SK-N-SH (cell line): ENCODE measurements around the gene LTBP1. TPM values are rescaled to one million over a fixed set of nuclear protein-coding genes. Genes with fewer than 3 reads are reported as not detected.

Experiments used
- CTCF ChIA-PET: fragments of 300-600, 350-600 bp; formaldehyde crosslinking; extraction: SDS; loops from one replicate; lab custom pipeline; 2021; lab: Yijun Ruan, JAX
- POLR2A ChIA-PET: fragments of 350-600 bp; sonication (Branson Sonifier 250); formaldehyde crosslinking; extraction: SDS; loops from one replicate; lab custom pipeline; 2020; ENCODE audit warnings: antibody characterized with exemption, inconsistent platforms; lab: Yijun Ruan, JAX
- DNase-seq: peaks from one replicate; pipeline ENCODE4 v3.0.0; 2012
- H2AFZ ChIP-seq: fragments of 200-600 bp; sonication (generic); 2 replicates; pipeline ENCODE4 v1.8.1; 2016; ENCODE audit warnings: antibody characterized with exemption, mild to moderate bottlenecking, low read depth
- H3F3A ChIP-seq: fragments of 200-600 bp; sonication (generic); replicated peaks from 2 replicates; pipeline ENCODE3; 2016; ENCODE audit warnings: antibody characterized with exemption, mild to moderate bottlenecking; ENCODE audit not compliant: insufficient read depth
- H3K27ac ChIP-seq, 2 experiments: fragments of 200-500 bp in 1 of 2; fragments of 200-600 bp in 1 of 2; sonication (Bioruptor generic) in 1 of 2; sonication (generic), shearing (Covaris generic) in 1 of 2; 2 replicates each; pipeline versions ENCODE4 v1.5.1 to v1.6.1; 2014 to 2016; ENCODE audit warnings: low read depth in 2 of 2, inconsistent platforms in 1 of 2, low read length in 1 of 2, mild to moderate bottlenecking in 1 of 2, mixed read lengths in 1 of 2
- H3K27me3 ChIP-seq: fragments of 200-600 bp; sonication (generic), shearing (Covaris generic); 2 replicates; pipeline ENCODE4 v1.6.1; 2016; ENCODE audit warnings: mixed run types; ENCODE audit not compliant: insufficient read depth
- H3K36me3 ChIP-seq, 2 experiments: fragments of 200-500 bp in 1 of 2; fragments of 200-600 bp in 1 of 2; sonication (Bioruptor generic) in 1 of 2; sonication (generic) in 1 of 2; replicated peaks in 1 of 2; 2 replicates each; pipeline versions ENCODE3 to v1.5.1; 2014 to 2016; ENCODE audit warnings: low read length in 1 of 2, mild to moderate bottlenecking in 1 of 2; ENCODE audit not compliant: insufficient read depth in 2 of 2, control insufficient read depth in 1 of 2
- H3K4me1 ChIP-seq, 2 experiments: fragments of 200-500 bp in 1 of 2; fragments of 200-600 bp in 1 of 2; sonication (Bioruptor generic) in 1 of 2; sonication (generic), shearing (Covaris generic) in 1 of 2; 2 replicates each; pipeline versions ENCODE4 v1.5.1 to v1.6.1; 2014 to 2016; ENCODE audit warnings: low read depth in 1 of 2, low read length in 1 of 2, mixed run types in 1 of 2; ENCODE audit not compliant: insufficient read depth in 2 of 2, control insufficient read depth in 1 of 2
- H3K4me2 ChIP-seq: fragments of 200-600 bp; sonication (generic), shearing (Covaris generic); 2 replicates; pipeline ENCODE4 v1.6.1; 2017; ENCODE audit warnings: mixed run types
- H3K4me3 ChIP-seq, 2 experiments: fragments of 200-500 bp in 1 of 2; fragments of 200-600 bp in 1 of 2; sonication (Bioruptor generic) in 1 of 2; sonication (generic), shearing (Covaris generic) in 1 of 2; 2 replicates each; pipeline versions ENCODE4 v1.5.1 to v1.8.1; 2014 to 2016; ENCODE audit warnings: low read depth in 2 of 2, inconsistent platforms in 1 of 2, low read length in 1 of 2, mild to moderate bottlenecking in 1 of 2, mixed read lengths in 1 of 2, moderate library complexity in 1 of 2
- H3K79me2 ChIP-seq: fragments of 200-600 bp; sonication (generic); 2 replicates; pipeline ENCODE4 v1.8.1; 2017; ENCODE audit warnings: mild to moderate bottlenecking; ENCODE audit not compliant: insufficient read depth
- H3K9ac ChIP-seq: fragments of 200-600 bp; sonication (generic); 2 replicates; pipeline ENCODE4 v1.6.1; 2017; ENCODE audit warnings: mixed run types
- H3K9me2 ChIP-seq: fragments of 200-600 bp; sonication (generic); 2 replicates; pipeline ENCODE4 v1.6.1; 2017; ENCODE audit warnings: mixed run types
- H3K9me3 ChIP-seq: fragments of 200-600 bp; sonication (generic); 2 replicates; pipeline ENCODE4 v1.6.1; 2017; ENCODE audit warnings: mixed run types, mild to moderate bottlenecking, moderate library complexity
- H4K20me1 ChIP-seq: fragments of 200-600 bp; sonication (generic); 2 replicates; pipeline ENCODE4 v1.6.1; 2017; ENCODE audit warnings: mild to moderate bottlenecking, mixed run types; ENCODE audit not compliant: insufficient read depth
- ELF1 ChIP-seq: IDR thresholded peaks from 2 replicates; pipeline ENCODE4 v1.4.0; 2012
- EZH2phosphoT487 ChIP-seq: fragments of 200-600 bp; sonication (generic); IDR thresholded peaks from 2 replicates; pipeline ENCODE4 v1.6.1; 2017; ENCODE audit warnings: low read depth, mixed run types, mild to moderate bottlenecking, antibody characterized with exemption, moderate library complexity, borderline replicate concordance
- FOSL2 ChIP-seq: IDR thresholded peaks from 2 replicates; pipeline ENCODE4 v1.4.0; 2012; ENCODE audit warnings: low read depth, mild to moderate bottlenecking, moderate library complexity, borderline replicate concordance
- FOXJ3 ChIP-seq: sonication (generic); formaldehyde crosslinking; IDR thresholded peaks from 2 replicates; pipeline ENCODE4 v1.5.1; 2020; ENCODE audit warnings: mild to moderate bottlenecking, missing genetic modification reagents
- FOXM1 ChIP-seq: IDR thresholded peaks from 2 replicates; pipeline ENCODE4 v1.4.0; 2012; ENCODE audit warnings: low read depth, mild to moderate bottlenecking
- GABPA ChIP-seq: IDR thresholded peaks from 2 replicates; pipeline ENCODE4 v1.4.0; 2012; ENCODE audit warnings: low read depth, mild to moderate bottlenecking
- GATA2 ChIP-seq: sonication (generic); formaldehyde crosslinking; IDR thresholded peaks from 2 replicates; pipeline ENCODE4 v1.5.0; 2020; ENCODE audit warnings: mild to moderate bottlenecking, missing genetic modification reagents
- MEF2A ChIP-seq: IDR thresholded peaks from 2 replicates; pipeline ENCODE4 v1.4.0; 2012; ENCODE audit warnings: low read depth, borderline replicate concordance
- NFIC ChIP-seq: IDR thresholded peaks from 2 replicates; pipeline ENCODE4 v1.4.0; 2012; ENCODE audit warnings: borderline replicate concordance
- POLR2AphosphoS5 ChIP-seq: IDR thresholded peaks from 2 replicates; pipeline ENCODE4 v1.6.1; 2012; ENCODE audit warnings: low read depth, low read length
- RAD21 ChIP-seq: IDR thresholded peaks from 2 replicates; pipeline ENCODE4 v1.6.1; 2012; ENCODE audit warnings: mild to moderate bottlenecking, low read length
- RCOR1 ChIP-seq: fragments of 150-350 bp; IDR thresholded peaks from 2 replicates; pipeline ENCODE4 v1.6.1; 2017; ENCODE audit warnings: antibody characterized with exemption, low read length
- RFX5 ChIP-seq: IDR thresholded peaks from 2 replicates; pipeline ENCODE4 v1.6.1; 2012; ENCODE audit warnings: mild to moderate bottlenecking, improper control_type of control experiment, low read length
- SMC3 ChIP-seq: IDR thresholded peaks from 2 replicates; pipeline ENCODE4 v1.6.1; 2012; ENCODE audit warnings: low read depth, low read length, improper control_type of control experiment
- TCF12 ChIP-seq: IDR thresholded peaks from 2 replicates; pipeline ENCODE4 v1.4.0; 2012
- TEAD4 ChIP-seq: IDR thresholded peaks from 2 replicates; pipeline ENCODE4 v1.4.0; 2012; ENCODE audit warnings: mild to moderate bottlenecking, borderline replicate concordance; ENCODE audit not compliant: insufficient read depth
- WGBS: methylation state at CpG from one replicate; pipeline ENCODE4 v1.1.6; 2017; ENCODE audit warnings: low lambda C conversion rate; 5-methylcytosine and 5-hydroxymethylcytosine counted together
- polyA plus RNA-seq, 3 experiments: library from polyadenylated mRNA; depleted of rRNA; stranded (reverse); fragments of >200 nt; gene quantifications; 2 replicates each; pipeline ENCODE4 v1.2.3, GENCODE V29; 2012
- TF ChIP-seq, protein P1 (sequence below): fragments of 200-600 bp; sonication (generic); IDR thresholded peaks from 2 replicates; pipeline ENCODE4 v1.6.1; 2017; ENCODE audit warnings: antibody characterized with exemption, mild to moderate bottlenecking, moderate library complexity
- TF ChIP-seq, protein P2 (sequence below): fragments of 150-350 bp; IDR thresholded peaks from 2 replicates; pipeline ENCODE4 v1.6.1; 2017; ENCODE audit warnings: antibody characterized with exemption, low read length, low read depth, borderline replicate concordance

Gene LTBP1
- polyA plus RNA-seq, 1 of the 3 experiments (the other 2 are of a cell fraction), result 467 TPM

DNA sequence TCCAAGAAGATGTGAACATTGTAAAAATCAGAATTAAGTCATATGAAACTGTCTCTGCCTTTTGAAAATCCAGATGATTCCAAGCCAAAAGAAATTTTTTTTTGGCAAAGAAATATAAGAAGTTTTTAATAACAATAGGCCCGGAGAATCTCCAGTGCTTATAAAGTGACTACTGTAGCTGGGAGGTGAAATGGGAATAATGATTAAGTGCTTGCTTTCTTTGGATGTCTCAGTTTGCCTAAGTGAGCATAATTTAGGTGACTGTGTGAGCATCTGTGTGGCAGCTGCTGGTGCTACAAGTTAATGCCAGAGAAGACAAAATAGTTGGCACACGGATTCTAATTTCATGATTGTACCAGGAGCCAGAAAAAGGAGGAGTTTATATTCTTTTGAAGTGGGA is 185.0 kb downstream of the LTBP1 start:
- peak overlapping the region in 1 of 2 experiments; percentile 45; a peak in 2 of 4 replicates for H3K27ac ChIP-seq
- H2AFZ ChIP-seq, result no peak overlapping the region
- H4K20me1 ChIP-seq, result no peaks in the 10 kb centered on the region
- WGBS, result 20% methylated on average over 2 of the region's 2 CpGs
- no peak overlapping the region for H3K4me2 ChIP-seq
- ChIA-PET CTCF (interaction anchor here (0.8 to 2.2 kb wide), 3 partner anchors 13 to 359 kb away, joined by 3 to 4 read pairs (median 3); no protein-coding TSS in a partner anchor), POLR2A (no interaction called here)
- no peak for DNase-seq
- H3F3A ChIP-seq, result peaks cover 52% of the 10 kb centered on the region
- no peak overlapping the region for H3K4me3 ChIP-seq
- no peaks in the 10 kb centered on the region for H3K27me3 ChIP-seq
- TF ChIP-seq TCF12 (peak; percentile 48; the same call in 1 of the 2 replicates), FOXJ3 (CRISPR knock-in tag) (no peak)
- no peaks in the 10 kb centered on the region for H3K9me3 ChIP-seq
- H3K9me2 ChIP-seq, result no peaks in the 10 kb centered on the region
- H3K79me2 ChIP-seq, result peaks cover 26% of the 10 kb centered on the region
- peak overlapping the region; percentile 23; the same call in 1 of the 2 replicates for H3K9ac ChIP-seq
- peaks cover 0 to 5% of the 10 kb centered on the region in 2 experiments for H3K36me3 ChIP-seq
- H3K4me1 ChIP-seq, result peaks cover 2 to 32% of the 10 kb centered on the region in 2 experiments

DNA sequence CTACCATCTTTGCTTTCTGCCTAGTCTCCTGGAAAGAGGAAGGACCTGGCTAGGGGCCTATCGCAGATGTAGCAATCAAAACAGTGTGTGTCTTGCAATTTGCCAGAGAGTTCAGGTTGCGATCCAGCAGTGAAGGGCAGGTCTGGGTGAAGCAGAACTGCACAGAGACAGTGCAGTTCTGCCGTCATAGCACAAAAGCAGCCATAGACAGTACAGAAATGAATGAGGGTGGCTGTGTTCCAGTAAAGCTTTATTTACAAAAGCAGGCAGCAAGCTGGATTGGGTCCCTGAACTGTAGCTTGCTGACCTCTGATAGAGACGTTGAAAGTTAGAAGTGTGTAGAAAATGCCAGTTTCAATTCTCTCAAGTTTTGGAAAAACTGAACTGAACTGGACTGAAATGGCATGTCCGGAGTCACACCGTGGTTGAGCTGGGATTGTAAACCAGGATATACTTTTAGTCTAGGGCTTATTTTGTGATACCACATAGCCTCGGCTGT is 186.8 kb downstream of the LTBP1 start:
- ChIA-PET POLR2A (no interaction called here), CTCF (interaction anchor here (1.5 to 2.2 kb wide), 2 partner anchors 11 kb away, joined by 4 read pairs; no protein-coding TSS in a partner anchor)
- Histone ChIP-seq H3F3A (peaks cover 54% of the 10 kb centered on the region), H3K9me3 (no peaks in the 10 kb centered on the region), H3K4me3 (peak overlapping the region; percentile 68 to 72; a peak in 3 of 4 replicates), H3K4me2 (peak overlapping the region; percentile 74), H3K27me3 (no peaks in the 10 kb centered on the region), H3K79me2 (peaks cover 43% of the 10 kb centered on the region), H2AFZ (no peak overlapping the region), H4K20me1 (no peaks in the 10 kb centered on the region), H3K4me1 (peaks cover 2 to 32% of the 10 kb centered on the region in 2 experiments), H3K9me2 (no peaks in the 10 kb centered on the region), H3K36me3 (peaks cover 0 to 14% of the 10 kb centered on the region in 2 experiments), H3K9ac (peak overlapping the region; percentile 50), H3K27ac (peak overlapping the region; percentile 55 to 86; a peak in 3 of 4 replicates)
- DNase-seq, result no peak
- TF ChIP-seq SMC3 (no peak), FOSL2 (no peak)
- WGBS, result 57% methylated on average over 7 of the region's 7 CpGs

DNA sequence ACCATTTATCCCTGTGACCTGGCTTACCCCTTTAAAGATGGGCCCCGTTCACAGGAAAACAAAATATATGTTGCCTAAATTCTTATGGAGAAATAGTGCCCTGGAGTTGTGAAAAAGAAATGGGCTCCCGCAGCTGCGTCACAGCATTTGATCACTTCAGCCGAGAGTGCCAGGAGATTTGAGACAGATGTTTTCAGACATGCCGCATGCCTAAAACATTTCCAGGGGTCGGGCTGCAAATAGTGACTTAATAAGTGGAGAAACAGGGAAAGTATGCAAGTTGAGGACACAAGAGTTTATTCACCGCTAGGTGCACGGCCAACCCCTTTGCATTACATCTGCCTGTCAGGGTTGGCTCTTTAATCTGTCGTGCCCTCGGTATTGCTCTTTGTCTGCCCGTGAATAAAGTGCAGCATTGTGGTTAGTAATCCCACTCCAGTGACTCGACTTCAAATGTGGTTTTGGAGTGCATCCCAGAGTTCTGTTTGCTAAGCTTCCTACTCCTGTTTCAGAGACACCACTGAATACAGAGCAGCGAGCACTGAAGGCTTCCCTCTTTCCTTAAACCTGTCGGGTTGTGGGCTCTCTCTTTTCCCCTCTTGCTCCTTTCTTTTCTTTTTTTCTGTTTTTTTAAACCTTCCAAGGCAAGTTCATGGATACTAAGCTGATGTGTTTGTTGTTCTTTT is 187.5 kb downstream of the LTBP1 start:
- H3K4me1 ChIP-seq, result peaks cover 2 to 32% of the 10 kb centered on the region in 2 experiments
- TF ChIP-seq FOXJ3 (CRISPR knock-in tag), result no peak
- TF ChIP-seq RCOR1, result no peak
- no peak for TF ChIP-seq EZH2phosphoT487
- TF ChIP-seq GABPA, result no peak
- peak; percentile 91; the same call in 1 of the 2 replicates for TF ChIP-seq FOXM1
- peak; percentile 91 for TF ChIP-seq TEAD4
- TF ChIP-seq RFX5, result no peak
- TF ChIP-seq MEF2A, result peak; percentile 75; the same call in 1 of the 2 replicates
- TF ChIP-seq, protein P1, sequence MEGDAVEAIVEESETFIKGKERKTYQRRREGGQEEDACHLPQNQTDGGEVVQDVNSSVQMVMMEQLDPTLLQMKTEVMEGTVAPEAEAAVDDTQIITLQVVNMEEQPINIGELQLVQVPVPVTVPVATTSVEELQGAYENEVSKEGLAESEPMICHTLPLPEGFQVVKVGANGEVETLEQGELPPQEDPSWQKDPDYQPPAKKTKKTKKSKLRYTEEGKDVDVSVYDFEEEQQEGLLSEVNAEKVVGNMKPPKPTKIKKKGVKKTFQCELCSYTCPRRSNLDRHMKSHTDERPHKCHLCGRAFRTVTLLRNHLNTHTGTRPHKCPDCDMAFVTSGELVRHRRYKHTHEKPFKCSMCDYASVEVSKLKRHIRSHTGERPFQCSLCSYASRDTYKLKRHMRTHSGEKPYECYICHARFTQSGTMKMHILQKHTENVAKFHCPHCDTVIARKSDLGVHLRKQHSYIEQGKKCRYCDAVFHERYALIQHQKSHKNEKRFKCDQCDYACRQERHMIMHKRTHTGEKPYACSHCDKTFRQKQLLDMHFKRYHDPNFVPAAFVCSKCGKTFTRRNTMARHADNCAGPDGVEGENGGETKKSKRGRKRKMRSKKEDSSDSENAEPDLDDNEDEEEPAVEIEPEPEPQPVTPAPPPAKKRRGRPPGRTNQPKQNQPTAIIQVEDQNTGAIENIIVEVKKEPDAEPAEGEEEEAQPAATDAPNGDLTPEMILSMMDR, result peak; percentile 54
- peak; percentile 93 for TF ChIP-seq POLR2AphosphoS5
- no peak for TF ChIP-seq RAD21
- TF ChIP-seq GATA2 (CRISPR knock-in tag), result no peak
- TF ChIP-seq SMC3, result peak; percentile 20; the same call in 1 of the 2 replicates
- TF ChIP-seq, protein P2, sequence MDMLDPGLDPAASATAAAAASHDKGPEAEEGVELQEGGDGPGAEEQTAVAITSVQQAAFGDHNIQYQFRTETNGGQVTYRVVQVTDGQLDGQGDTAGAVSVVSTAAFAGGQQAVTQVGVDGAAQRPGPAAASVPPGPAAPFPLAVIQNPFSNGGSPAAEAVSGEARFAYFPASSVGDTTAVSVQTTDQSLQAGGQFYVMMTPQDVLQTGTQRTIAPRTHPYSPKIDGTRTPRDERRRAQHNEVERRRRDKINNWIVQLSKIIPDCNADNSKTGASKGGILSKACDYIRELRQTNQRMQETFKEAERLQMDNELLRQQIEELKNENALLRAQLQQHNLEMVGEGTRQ, result no peak
- TF ChIP-seq FOSL2, result peak; percentile 67; the same call in 1 of the 2 replicates
- TF ChIP-seq NFIC, result peak; percentile 97
- 0 out of 2 replicates have a peak, but pooled peaks have one; percentile 39 for TF ChIP-seq ELF1

More for the DNA sequence above, 187.5 kb downstream of the LTBP1 start:
- no peaks in the 10 kb centered on the region for H3K9me2 ChIP-seq
- peak overlapping the region; percentile 74 for H3K4me2 ChIP-seq
- no peak overlapping the region for H2AFZ ChIP-seq
- no peaks in the 10 kb centered on the region for H3K9me3 ChIP-seq
- CTCF ChIA-PET, result interaction anchor here (1.5 kb wide), 1 partner anchor 11 kb away, joined by 4 read pairs; no protein-coding TSS in a partner anchor
- POLR2A ChIA-PET, result no interaction called here
- no peaks in the 10 kb centered on the region for H3K27me3 ChIP-seq
- peaks cover 0 to 14% of the 10 kb centered on the region in 2 experiments for H3K36me3 ChIP-seq
- peaks cover 54% of the 10 kb centered on the region for H3F3A ChIP-seq
- DNase-seq, result no peak
- H3K9ac ChIP-seq, result peak overlapping the region; percentile 77
- 5% methylated on average over 14 of the region's 14 CpGs for WGBS
- H3K79me2 ChIP-seq, result peaks cover 50% of the 10 kb centered on the region
- H4K20me1 ChIP-seq, result no peaks in the 10 kb centered on the region
- peak overlapping the region; percentile 77 to 86; a peak in 3 of 4 replicates for H3K27ac ChIP-seq
- H3K4me3 ChIP-seq, result peak overlapping the region; percentile 68 to 72; a peak in 3 of 4 replicates
